ENCODE results near the gene IGSF21. TPM values are rescaled to one million over a fixed set of nuclear protein-coding genes. Genes with fewer than 3 reads are reported as not detected.

IGSF21 gene
- total RNA-seq, 1 donor from 2014 or later: not detected

DNA sequence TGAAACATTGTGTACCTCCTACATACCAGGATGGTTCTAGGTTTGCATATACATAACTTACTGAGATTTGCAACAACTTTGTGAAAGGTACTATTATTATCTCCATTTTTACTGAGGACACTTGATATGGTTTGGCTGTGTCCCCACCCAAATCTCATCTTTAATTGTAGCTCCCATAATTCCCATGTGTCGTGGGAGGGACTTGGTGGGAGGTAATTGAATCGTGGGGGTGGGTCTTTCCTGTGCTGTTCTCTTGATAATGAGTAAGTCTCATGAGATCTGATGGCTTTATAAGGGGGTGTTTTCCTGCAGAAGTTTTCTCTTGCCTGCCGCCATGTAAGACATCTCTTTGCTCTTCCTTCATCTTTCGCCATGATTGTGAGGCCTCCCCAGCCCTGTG, 40.1 kb downstream of the IGSF21 start:
- TF ChIP-seq, protein P1, sequence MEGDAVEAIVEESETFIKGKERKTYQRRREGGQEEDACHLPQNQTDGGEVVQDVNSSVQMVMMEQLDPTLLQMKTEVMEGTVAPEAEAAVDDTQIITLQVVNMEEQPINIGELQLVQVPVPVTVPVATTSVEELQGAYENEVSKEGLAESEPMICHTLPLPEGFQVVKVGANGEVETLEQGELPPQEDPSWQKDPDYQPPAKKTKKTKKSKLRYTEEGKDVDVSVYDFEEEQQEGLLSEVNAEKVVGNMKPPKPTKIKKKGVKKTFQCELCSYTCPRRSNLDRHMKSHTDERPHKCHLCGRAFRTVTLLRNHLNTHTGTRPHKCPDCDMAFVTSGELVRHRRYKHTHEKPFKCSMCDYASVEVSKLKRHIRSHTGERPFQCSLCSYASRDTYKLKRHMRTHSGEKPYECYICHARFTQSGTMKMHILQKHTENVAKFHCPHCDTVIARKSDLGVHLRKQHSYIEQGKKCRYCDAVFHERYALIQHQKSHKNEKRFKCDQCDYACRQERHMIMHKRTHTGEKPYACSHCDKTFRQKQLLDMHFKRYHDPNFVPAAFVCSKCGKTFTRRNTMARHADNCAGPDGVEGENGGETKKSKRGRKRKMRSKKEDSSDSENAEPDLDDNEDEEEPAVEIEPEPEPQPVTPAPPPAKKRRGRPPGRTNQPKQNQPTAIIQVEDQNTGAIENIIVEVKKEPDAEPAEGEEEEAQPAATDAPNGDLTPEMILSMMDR (conservative IDR thresholded peaks at IDR 0.05; ENCODE audit: low read depth, low read length): no peak
- DNase-seq (ENCODE audit: low read depth): no peak

DNA sequence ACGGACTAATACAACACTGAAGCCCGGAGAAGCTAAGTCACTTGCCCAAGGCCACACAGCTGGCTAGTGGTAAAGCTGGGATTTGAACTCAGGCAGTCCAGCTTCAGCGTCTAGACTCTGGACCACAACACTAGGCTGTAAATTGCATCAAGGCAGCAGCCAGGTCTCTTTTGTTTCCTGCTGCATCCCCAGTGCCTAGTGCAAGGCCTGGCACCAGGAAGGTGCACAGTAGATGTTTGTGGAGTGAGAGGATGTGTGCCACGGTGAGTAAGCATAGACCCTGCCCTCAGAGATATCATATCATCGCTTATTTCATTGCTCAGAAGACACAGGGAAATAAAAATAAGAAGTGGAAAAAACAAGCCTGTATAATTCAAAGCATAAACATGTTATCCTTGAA, 40.9 kb downstream of the IGSF21 start:
- DNase-seq (ENCODE audit: low read depth): no peak
- TF ChIP-seq, protein P1 (conservative IDR thresholded peaks at IDR 0.05; ENCODE audit: low read depth, low read length): no peak
- H3K4me3 ChIP-seq (ENCODE audit: low read depth, low read length): no peak overlapping the region

More for the DNA sequence above, 40.1 kb downstream of the IGSF21 start:
- no peak overlapping the region for H3K4me3 ChIP-seq (ENCODE audit: low read depth, low read length)

DNA sequence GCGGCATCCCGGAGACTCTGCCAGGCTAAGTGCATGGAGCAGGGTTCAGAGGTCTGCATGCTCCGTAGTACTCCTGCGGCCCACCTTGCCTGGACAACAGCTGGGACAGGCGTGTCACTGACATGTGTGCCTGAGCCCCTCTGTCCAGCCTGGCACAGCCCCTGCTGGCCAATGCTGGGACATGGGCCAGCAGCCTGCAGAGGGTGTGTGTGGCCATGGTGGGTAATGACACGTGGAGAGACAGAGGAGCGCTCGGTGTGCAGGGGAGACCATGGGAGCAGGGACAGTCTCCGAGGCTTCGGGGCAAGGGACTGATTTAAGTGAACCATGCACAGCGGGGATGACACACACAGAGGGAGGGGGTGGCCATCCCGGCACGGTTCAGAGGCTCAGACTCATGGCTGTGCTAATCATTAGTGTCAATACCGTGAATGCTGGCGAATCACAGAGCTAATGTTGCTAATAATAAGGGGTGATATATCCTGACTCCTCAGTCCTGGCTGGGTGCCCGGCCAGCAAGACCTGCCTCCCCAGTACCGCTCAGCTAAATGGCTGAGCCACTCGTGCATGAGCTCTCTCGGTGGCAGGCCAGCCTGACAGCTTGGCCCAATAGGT, 41.5 kb downstream of the IGSF21 start:
- TF ChIP-seq, protein P1 (conservative IDR thresholded peaks at IDR 0.05; ENCODE audit: low read depth, low read length): peak; percentile 30
- peak; percentile 10 for DNase-seq (ENCODE audit: low read depth)
- no peak overlapping the region for H3K4me3 ChIP-seq (ENCODE audit: low read depth, low read length)

DNA sequence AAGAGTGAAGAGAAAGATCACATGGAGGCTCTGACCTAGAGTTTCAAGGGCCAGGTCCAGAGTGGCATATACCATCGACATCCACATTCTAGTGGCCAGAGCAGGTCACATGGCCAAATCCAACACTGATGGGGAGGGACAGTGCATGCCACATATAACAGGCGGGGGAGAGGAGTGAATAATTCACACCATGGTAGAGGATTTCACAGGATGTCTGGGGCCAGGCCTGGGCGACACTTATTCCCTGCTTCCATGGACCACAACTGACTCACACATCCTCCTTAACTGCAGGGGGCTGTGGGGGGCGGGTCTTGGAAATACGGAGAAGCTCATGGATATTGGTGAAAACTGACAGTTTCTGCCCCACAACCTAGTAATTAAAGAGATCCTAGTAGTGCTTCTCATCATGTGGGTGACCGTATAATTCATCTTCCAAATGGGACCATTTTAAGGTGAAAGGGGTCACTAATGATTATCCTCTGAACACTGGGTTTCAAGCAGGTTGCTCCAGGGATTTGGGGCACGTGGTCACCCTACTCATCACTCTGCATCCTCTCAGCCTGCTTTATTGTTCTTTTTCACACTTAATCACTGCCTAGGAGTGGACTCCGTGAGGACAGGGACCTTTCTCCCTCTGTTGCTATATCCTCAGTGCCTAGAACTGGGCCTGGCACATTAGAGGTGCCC, 44.0 kb downstream of the IGSF21 start:
- H3K4me3 ChIP-seq (ENCODE audit: low read depth, low read length): no peak overlapping the region
- TF ChIP-seq, protein P1 (conservative IDR thresholded peaks at IDR 0.05; ENCODE audit: low read depth, low read length): no peak
- DNase-seq (ENCODE audit: low read depth): no peak

DNA sequence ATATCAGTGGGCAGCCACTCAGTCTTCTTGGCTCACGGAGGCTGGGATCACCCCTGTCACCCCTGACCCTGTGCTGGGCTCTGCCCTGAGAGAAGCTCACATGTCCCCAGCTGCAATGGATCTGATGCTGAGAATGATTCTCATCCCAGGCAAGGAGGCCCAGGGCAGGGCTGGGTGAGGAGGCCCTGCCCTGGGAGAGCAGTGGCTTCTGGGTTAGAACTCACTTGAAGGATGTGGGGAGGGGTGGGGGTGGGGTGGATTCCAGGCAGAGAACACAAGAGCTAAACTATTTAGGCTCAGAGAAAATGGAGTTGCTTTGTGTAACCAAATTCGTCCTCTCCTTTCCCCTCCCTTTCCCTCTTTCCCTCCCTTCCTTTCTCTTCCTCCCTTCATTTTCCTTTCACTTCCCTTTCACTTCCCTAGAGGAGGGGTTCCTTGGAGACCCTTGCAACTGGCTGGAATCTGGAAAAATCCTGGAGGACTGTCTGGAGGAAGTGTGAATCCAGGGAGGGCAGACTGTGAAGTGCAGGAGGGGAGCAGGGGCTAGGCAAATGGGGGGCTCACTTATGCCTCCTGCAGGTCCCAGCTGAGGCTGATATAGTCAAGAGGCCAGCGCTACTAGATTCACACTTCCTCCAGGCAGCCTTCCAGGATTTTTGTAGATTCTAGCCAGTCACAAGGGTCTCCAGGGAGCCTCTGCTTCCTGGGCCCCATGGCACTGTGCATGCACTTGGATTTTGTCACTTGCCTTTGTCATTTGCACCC, 47.0 kb downstream of the IGSF21 start:
- H3K4me3 ChIP-seq (ENCODE audit: low read depth, low read length): no peak overlapping the region
- TF ChIP-seq, protein P1 (conservative IDR thresholded peaks at IDR 0.05; ENCODE audit: low read depth, low read length): no peak
- no peak for DNase-seq (ENCODE audit: low read depth)

DNA sequence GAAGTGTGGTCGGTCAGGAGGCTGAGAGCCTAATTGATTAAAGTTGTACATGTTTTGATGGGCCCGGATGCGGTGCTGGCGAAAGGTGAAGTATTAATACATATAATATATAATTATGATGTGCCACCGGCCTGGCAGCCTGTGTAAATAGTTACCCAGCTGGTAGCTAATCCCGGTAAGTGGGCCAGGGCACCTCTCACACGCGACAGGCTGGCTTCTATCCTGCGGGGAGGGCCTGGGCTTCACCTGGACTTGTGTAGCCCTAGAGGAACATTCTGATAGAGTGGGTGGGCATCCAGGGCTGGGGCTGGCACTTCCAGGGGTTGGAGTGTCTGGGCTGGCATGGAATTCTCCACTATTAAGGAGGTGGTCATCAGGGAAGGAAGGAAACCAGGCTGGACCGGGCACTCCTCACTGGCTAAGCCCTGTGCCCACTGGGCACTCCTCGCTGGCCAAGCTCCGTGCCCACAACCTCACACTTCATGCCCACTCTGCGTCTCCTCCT, 48.3 kb downstream of the IGSF21 start:
- TF ChIP-seq, protein P1 (conservative IDR thresholded peaks at IDR 0.05; ENCODE audit: low read depth, low read length): no peak
- no peak for DNase-seq (ENCODE audit: low read depth)
- no peak overlapping the region for H3K4me3 ChIP-seq (ENCODE audit: low read depth, low read length)
